H1 (cell line): ENCODE results near the gene LRRIQ3.

ENCODE experiments used
- EZH2 ChIP-seq: fragments of 200-600 bp; sonication (generic); IDR thresholded peaks from 2 replicates; pipeline ENCODE4 v1.7.1; 2012; ENCODE audit warnings: low read depth, mild to moderate bottlenecking, moderate library complexity, low read length, inconsistent platforms; ENCODE audit not compliant: severe bottlenecking
- KDM5A ChIP-seq: fragments of 200-600 bp; IDR thresholded peaks from 2 replicates; pipeline ENCODE4 v1.7.1; 2012; ENCODE audit warnings: mild to moderate bottlenecking, low read length, inconsistent platforms, mixed read lengths
- MAFK ChIP-seq: IDR thresholded peaks from 2 replicates; pipeline ENCODE4 v1.6.1; 2012; ENCODE audit warnings: low read depth, mild to moderate bottlenecking, improper control_type of control experiment, low read length
- POLR2A ChIP-seq, 2 experiments: IDR thresholded peaks; 1 replicate in 1 of 2; 2 replicates in 1 of 2; pipeline ENCODE4 v1.6.1; 2011; ENCODE audit warnings: low read depth in 2 of 2, low read length in 2 of 2, mild to moderate bottlenecking in 2 of 2; ENCODE audit errors: control extremely low read depth in 1 of 2
- RAD21 ChIP-seq, 2 experiments: IDR thresholded peaks in 1 of 2; conservative IDR thresholded peaks in 1 of 2; 2 replicates each; pipeline ENCODE4 v1.6.1; 2011; ENCODE audit warnings: low read depth in 2 of 2, low read length in 2 of 2, improper control_type of control experiment in 1 of 2, inconsistent platforms in 1 of 2, mild to moderate bottlenecking in 1 of 2, moderate library complexity in 1 of 2
- RFX5 ChIP-seq: IDR thresholded peaks from 2 replicates; pipeline ENCODE4 v1.6.1; 2011; ENCODE audit warnings: low read depth, low read length, improper control_type of control experiment, borderline replicate concordance
- RNF2 ChIP-seq: fragments of 200-900, 300-1000 bp; sonication (generic); IDR thresholded peaks from 2 replicates; pipeline ENCODE4 v1.7.1; 2016; ENCODE audit warnings: borderline replicate concordance, low read depth, mild to moderate bottlenecking, antibody characterized with exemption, low read length; ENCODE audit not compliant: poor library complexity, severe bottlenecking; ENCODE audit errors: missing control alignments
- SP1 ChIP-seq: IDR thresholded peaks from 2 replicates; pipeline ENCODE4 v1.6.1; 2011; ENCODE audit warnings: low read depth, low read length
- YY1 ChIP-seq: IDR thresholded peaks from 2 replicates; pipeline ENCODE4 v1.6.1; 2011; ENCODE audit warnings: low read depth, mild to moderate bottlenecking, low read length
- TF ChIP-seq, protein P1 (sequence below): IDR thresholded peaks from 2 replicates; pipeline ENCODE4 v1.6.1; 2012; ENCODE audit warnings: inconsistent platforms
- TF ChIP-seq, protein P2 (sequence below), 3 experiments: IDR thresholded peaks; 1 replicate in 2 of 3; 2 replicates in 1 of 3; pipeline versions ENCODE4 v1.5.1 to v1.6.1; 2011; ENCODE audit warnings: low read length in 3 of 3, mild to moderate bottlenecking in 3 of 3, inconsistent platforms in 2 of 3, low read depth in 1 of 3, moderate library complexity in 1 of 3; ENCODE audit not compliant: insufficient read depth in 1 of 3; ENCODE audit errors: control extremely low read depth in 1 of 3

DNA sequence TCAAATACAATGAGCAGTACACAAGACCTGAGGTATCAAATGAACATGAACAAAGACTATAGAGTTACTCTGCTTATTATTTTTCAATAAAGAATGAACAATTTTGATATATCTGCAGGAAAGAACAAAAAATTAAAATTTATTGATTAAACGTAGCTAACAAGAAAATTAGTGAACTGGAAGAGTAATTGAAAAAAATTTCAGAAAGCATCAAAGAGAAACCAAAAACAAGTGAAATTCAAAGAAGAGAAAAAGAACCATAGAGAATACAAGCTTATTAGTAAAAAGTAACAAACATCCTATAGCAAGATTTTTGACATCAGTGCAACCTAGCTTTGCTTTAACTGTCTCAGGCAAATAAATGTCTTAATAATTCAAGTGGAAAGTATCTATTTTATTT lies 106.6 kb downstream of the LRRIQ3 start:
- no peak for TF ChIP-seq YY1
- no peak for TF ChIP-seq POLR2A (IDR thresholded peaks at IDR 0.05; ENCODE audit: control extremely low read depth in 1 of 2, low read depth in 2 of 2, low read length in 2 of 2)
- TF ChIP-seq, protein P1, sequence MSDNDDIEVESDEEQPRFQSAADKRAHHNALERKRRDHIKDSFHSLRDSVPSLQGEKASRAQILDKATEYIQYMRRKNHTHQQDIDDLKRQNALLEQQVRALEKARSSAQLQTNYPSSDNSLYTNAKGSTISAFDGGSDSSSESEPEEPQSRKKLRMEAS: no peak
- TF ChIP-seq, protein P2, sequence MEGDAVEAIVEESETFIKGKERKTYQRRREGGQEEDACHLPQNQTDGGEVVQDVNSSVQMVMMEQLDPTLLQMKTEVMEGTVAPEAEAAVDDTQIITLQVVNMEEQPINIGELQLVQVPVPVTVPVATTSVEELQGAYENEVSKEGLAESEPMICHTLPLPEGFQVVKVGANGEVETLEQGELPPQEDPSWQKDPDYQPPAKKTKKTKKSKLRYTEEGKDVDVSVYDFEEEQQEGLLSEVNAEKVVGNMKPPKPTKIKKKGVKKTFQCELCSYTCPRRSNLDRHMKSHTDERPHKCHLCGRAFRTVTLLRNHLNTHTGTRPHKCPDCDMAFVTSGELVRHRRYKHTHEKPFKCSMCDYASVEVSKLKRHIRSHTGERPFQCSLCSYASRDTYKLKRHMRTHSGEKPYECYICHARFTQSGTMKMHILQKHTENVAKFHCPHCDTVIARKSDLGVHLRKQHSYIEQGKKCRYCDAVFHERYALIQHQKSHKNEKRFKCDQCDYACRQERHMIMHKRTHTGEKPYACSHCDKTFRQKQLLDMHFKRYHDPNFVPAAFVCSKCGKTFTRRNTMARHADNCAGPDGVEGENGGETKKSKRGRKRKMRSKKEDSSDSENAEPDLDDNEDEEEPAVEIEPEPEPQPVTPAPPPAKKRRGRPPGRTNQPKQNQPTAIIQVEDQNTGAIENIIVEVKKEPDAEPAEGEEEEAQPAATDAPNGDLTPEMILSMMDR (IDR thresholded peaks at IDR 0.05; ENCODE audit: control extremely low read depth in 1 of 3, insufficient read depth in 1 of 3, low read depth in 1 of 3, low read length in 3 of 3): no peak
- TF ChIP-seq RFX5: no peak
- TF ChIP-seq KDM5A: no peak
- no peak for TF ChIP-seq EZH2
- no peak for TF ChIP-seq RAD21 (IDR thresholded peaks at IDR 0.05 in 1 of 2, conservative IDR thresholded peaks at IDR 0.05 in 1 of 2; ENCODE audit: low read depth in 2 of 2, low read length in 2 of 2)
- no peak for TF ChIP-seq SP1
- no peak for TF ChIP-seq RNF2
- TF ChIP-seq MAFK: no peak
